ENCODE data around the gene METTL21C.

DNA sequence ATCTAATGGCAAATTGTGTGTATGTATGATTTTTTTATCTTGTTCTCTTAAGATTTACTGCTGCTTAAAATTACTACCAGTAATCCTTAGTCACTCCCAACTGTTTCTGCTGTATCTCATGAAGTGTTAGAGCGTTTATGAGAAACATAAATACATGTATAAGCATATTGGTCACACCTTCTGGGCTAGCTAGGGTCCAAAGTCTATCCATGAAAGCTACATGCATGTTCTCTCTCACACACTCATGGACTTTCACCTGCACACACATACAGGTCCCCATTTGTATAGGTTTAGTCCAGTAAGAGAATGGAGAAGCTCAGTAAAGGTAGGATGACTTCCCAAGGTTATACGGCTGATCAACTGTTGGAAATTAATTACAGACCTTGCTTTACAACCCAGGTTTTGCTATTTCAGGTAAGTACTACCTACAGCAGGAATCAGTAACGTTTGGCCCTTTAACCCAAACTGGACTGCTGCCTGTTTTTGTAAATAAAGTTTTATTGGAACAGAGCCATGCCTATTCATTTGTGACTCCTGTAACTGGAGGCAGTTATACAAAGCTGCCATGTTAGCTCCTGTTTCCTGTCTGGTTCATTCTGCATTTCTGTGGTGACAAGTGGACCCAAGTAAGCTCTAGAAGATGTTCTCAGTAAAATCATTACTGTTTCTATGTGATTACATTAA is 15.3 kb downstream of the METTL21C start:
- TF ChIP-seq, protein P1, sequence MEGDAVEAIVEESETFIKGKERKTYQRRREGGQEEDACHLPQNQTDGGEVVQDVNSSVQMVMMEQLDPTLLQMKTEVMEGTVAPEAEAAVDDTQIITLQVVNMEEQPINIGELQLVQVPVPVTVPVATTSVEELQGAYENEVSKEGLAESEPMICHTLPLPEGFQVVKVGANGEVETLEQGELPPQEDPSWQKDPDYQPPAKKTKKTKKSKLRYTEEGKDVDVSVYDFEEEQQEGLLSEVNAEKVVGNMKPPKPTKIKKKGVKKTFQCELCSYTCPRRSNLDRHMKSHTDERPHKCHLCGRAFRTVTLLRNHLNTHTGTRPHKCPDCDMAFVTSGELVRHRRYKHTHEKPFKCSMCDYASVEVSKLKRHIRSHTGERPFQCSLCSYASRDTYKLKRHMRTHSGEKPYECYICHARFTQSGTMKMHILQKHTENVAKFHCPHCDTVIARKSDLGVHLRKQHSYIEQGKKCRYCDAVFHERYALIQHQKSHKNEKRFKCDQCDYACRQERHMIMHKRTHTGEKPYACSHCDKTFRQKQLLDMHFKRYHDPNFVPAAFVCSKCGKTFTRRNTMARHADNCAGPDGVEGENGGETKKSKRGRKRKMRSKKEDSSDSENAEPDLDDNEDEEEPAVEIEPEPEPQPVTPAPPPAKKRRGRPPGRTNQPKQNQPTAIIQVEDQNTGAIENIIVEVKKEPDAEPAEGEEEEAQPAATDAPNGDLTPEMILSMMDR (conservative IDR thresholded peaks at IDR 0.05; ENCODE audit: low read length), result no peak
- TF ChIP-seq EZH2phosphoT487 (IDR thresholded peaks at IDR 0.05; ENCODE audit: borderline replicate concordance), result no peak
